Transverse colon (tissue), 3 donors: ENCODE data around the gene ZBTB32.

Experiments
- EP300 ChIP-seq: sonication (generic); formaldehyde crosslinking; IDR thresholded peaks from one replicate; pipeline ENCODE4 v1.6.1; 2017; ENCODE audit warnings: antibody characterized with exemption, low read depth
- POLR2A ChIP-seq: fragments of 450-650 bp; IDR thresholded peaks from one replicate; pipeline ENCODE4 v1.6.1; 2016; ENCODE audit warnings: antibody characterized with exemption, mild to moderate bottlenecking, moderate library complexity
- TF ChIP-seq, protein P1 (sequence below), 5 experiments: fragments of 200-600 bp in 3 of 5; fragments of 450-650 bp in 2 of 5; sonication (generic) in 3 of 5; IDR thresholded peaks; 1 replicate in 2 of 5; 2 replicates in 3 of 5; pipeline ENCODE4 v1.5.1; 2016 to 2017; ENCODE audit warnings: antibody characterized with exemption in 5 of 5, inconsistent platforms in 3 of 5, mild to moderate bottlenecking in 2 of 5, moderate library complexity in 1 of 5

DNA sequence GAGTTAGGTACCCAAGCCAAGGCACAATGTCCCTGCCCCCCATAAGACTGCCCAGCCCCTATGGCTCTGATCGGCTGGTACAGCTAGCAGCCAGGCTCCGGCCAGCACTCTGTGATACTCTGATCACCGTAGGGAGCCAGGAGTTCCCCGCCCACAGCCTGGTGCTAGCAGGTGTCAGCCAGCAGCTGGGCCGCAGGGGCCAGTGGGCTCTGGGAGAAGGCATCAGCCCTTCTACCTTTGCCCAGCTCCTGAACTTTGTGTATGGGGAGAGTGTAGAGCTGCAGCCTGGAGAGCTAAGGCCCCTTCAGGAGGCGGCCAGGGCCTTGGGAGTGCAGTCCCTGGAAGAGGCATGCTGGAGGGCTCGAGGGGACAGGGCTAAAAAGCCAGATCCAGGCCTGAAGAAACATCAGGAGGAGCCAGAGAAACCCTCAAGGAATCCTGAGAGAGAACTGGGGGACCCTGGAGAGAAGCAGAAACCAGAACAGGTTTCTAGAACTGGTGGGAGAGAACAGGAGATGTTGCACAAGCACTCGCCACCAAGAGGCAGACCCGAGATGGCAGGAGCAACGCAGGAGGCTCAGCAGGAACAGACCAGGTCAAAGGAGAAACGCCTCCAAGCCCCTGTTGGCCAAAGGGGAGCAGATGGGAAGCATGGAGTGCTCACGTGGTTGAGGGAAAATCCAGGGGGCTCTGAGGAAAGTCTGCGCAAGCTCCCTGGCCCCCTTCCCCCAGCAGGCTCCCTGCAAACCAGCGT, 10.4 kb downstream of the ZBTB32 start:
- TF ChIP-seq, protein P1, sequence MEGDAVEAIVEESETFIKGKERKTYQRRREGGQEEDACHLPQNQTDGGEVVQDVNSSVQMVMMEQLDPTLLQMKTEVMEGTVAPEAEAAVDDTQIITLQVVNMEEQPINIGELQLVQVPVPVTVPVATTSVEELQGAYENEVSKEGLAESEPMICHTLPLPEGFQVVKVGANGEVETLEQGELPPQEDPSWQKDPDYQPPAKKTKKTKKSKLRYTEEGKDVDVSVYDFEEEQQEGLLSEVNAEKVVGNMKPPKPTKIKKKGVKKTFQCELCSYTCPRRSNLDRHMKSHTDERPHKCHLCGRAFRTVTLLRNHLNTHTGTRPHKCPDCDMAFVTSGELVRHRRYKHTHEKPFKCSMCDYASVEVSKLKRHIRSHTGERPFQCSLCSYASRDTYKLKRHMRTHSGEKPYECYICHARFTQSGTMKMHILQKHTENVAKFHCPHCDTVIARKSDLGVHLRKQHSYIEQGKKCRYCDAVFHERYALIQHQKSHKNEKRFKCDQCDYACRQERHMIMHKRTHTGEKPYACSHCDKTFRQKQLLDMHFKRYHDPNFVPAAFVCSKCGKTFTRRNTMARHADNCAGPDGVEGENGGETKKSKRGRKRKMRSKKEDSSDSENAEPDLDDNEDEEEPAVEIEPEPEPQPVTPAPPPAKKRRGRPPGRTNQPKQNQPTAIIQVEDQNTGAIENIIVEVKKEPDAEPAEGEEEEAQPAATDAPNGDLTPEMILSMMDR (IDR thresholded peaks at IDR 0.05): no peak
- TF ChIP-seq POLR2A (no peak), EP300 (no peak)
